HepG2 (cell line): ENCODE measurements around the gene DNAJB11. TPM values are rescaled to one million over a fixed set of nuclear protein-coding genes. Genes with fewer than 3 reads are reported as not detected.
A peak's percentile ranks its signal among the peaks of the same experiment; 100 is the strongest.

ENCODE experiments used
- KAT8 ChIP-seq: IDR thresholded peaks from 2 replicates; pipeline ENCODE4 v1.6.1; 2016; ENCODE audit warnings: missing genetic modification reagents, missing compliant biosample characterization
- KDM2A ChIP-seq: sonication (generic); formaldehyde crosslinking; IDR thresholded peaks from 2 replicates; pipeline ENCODE4 v1.4.0; 2020; ENCODE audit warnings: low read depth, missing genetic modification reagents, borderline replicate concordance
- MED1 ChIP-seq: sonication (generic); formaldehyde crosslinking; IDR thresholded peaks from 2 replicates; pipeline ENCODE4 v1.4.0; 2020; ENCODE audit warnings: missing genetic modification reagents
- PHF21A ChIP-seq: sonication (generic); formaldehyde crosslinking; IDR thresholded peaks from 2 replicates; pipeline ENCODE4 v1.5.0; 2020; ENCODE audit warnings: mild to moderate bottlenecking, missing genetic modification reagents
- REST ChIP-seq, 2 experiments: IDR thresholded peaks; 2 replicates each; pipeline ENCODE4 v1.6.1; 2011 to 2012; ENCODE audit warnings: low read length in 2 of 2, borderline replicate concordance in 1 of 2, low read depth in 1 of 2, mild to moderate bottlenecking in 1 of 2, moderate library complexity in 1 of 2
- SP4 ChIP-seq: sonication (generic); formaldehyde crosslinking; IDR thresholded peaks from 2 replicates; pipeline ENCODE4 v1.8.1; 2023; ENCODE audit warnings: mild to moderate bottlenecking, missing genetic modification reagents
- TEAD3 ChIP-seq: optimal IDR thresholded peaks from 2 replicates; pipeline ENCODE3; 2016; ENCODE audit warnings: borderline replicate concordance
- TRIM24 ChIP-seq: sonication (generic); formaldehyde crosslinking; IDR thresholded peaks from 2 replicates; pipeline ENCODE4 v1.8.0; 2022; ENCODE audit warnings: mild to moderate bottlenecking, missing genetic modification reagents
- ZBTB21 ChIP-seq: sonication (generic); formaldehyde crosslinking; IDR thresholded peaks from 2 replicates; pipeline ENCODE4 v1.4.0; 2020; ENCODE audit warnings: missing genetic modification reagents
- ZNF280B ChIP-seq: sonication (generic); formaldehyde crosslinking; IDR thresholded peaks from 2 replicates; pipeline ENCODE4 v1.5.0; 2020; ENCODE audit warnings: missing genetic modification reagents, mild to moderate bottlenecking, borderline replicate concordance
- ZNF383 ChIP-seq: sonication (generic); formaldehyde crosslinking; IDR thresholded peaks from 2 replicates; pipeline ENCODE4 v1.4.0; 2020; ENCODE audit warnings: missing genetic modification reagents, mild to moderate bottlenecking, borderline replicate concordance
- ZNF414 ChIP-seq: sonication (generic); formaldehyde crosslinking; IDR thresholded peaks from 2 replicates; pipeline ENCODE4 v1.5.0; 2020; ENCODE audit warnings: missing genetic modification reagents
- ZNF431 ChIP-seq: sonication (generic); formaldehyde crosslinking; IDR thresholded peaks from 2 replicates; pipeline ENCODE4 v1.9.0; 2022; ENCODE audit warnings: missing genetic modification reagents, low read depth, mild to moderate bottlenecking, borderline replicate concordance
- ZNF792 ChIP-seq: IDR thresholded peaks from 2 replicates; pipeline ENCODE4 v1.6.1; 2016
- polyA plus RNA-seq, 8 experiments: library from polyadenylated mRNA; depleted of rRNA in 3 of 8; stranded (reverse) in 7 of 8; unstranded in 1 of 8; fragments of >200 nt; fragmentation: Illumina TruSeq in 4 of 8; extraction: Trizol in 4 of 8; gene quantifications; 2 replicates each; pipeline versions ENCODE4 v1.2.1 to v1.2.3, GENCODE V29; 2011 to 2016; ENCODE audit warnings: low read depth in 4 of 8, missing spikeins in 1 of 8, mixed read lengths in 1 of 8; ENCODE audit not compliant: insufficient read depth in 1 of 8
- total RNA-seq, 5 experiments: library from RNA; depleted of rRNA; stranded (reverse); fragments of >200 nt; fragmentation: Illumina TruSeq; extraction: Trizol; gene quantifications; 2 replicates each; pipeline ENCODE4 v1.2.3, GENCODE V29; 2016; ENCODE audit warnings: low read depth in 1 of 5
- TF ChIP-seq, protein P1 (sequence below): sonication (generic); formaldehyde crosslinking; IDR thresholded peaks from 2 replicates; pipeline ENCODE4 v1.4.0; 2020; ENCODE audit warnings: missing genetic modification reagents
- TF ChIP-seq, protein P2 (sequence below): sonication (generic); formaldehyde crosslinking; IDR thresholded peaks from 2 replicates; pipeline ENCODE4 v1.5.1; 2020; ENCODE audit warnings: missing genetic modification reagents, mild to moderate bottlenecking, borderline replicate concordance

The DNAJB11 gene
- total and polyA plus RNA-seq, 2 of the 13 experiments (the other 11 are each of a cell fraction or from before 2014, with no cell fraction given) = 41.0 to 132 TPM

DNA sequence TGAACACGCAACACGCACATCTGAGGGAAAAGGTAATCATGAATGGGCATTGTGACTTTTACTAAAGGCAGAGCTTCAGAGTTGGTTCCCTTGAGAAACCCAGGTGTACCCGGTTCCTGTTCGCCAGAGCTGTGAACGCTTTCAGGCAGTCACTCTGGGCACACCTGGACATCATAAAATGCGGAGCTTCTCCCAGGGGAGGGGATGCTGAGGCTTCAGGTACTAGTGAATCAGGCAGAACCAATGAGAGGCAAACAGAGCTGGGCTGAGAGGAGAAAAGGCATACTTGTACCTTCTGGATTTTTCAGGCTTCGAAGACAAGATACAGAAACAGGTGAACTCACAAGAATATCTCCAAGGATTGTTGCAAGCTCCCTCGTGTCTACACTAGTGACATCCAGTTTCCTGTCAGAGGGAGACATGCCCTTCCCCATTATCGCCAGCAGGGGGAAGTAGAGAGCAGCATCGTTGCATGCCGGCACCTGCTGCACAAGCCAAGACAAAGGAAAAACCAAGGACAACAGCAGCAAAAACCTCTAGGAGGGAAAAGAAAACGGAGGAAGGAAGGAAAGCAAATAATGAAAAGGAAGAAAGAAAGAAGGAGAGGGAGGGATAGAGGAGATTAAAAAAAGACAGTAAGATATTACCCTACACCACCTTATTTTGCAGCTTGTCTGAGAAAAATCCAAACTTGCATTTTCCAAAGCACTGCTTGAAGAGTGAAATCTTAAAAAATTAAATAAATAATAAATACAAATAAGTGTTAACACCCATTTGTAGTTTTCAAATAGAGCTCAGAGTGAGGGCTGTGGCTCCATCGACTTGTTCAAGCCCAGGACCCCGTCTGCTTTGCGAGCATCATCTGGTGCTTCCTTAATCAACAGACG is 44.3 kb downstream of the DNAJB11 start (continued):
- TF ChIP-seq KDM2A (CRISPR knock-in tag) = no peak; the same call in 1 of the 2 replicates
- no peak for TF ChIP-seq TRIM24 (CRISPR knock-in tag)
- TF ChIP-seq REST (IDR thresholded peaks at IDR 0.05; ENCODE audit: borderline replicate concordance in 1 of 2, low read depth in 1 of 2, low read length in 2 of 2) = no peak
- peak; percentile 53; the same call in 1 of the 2 replicates for TF ChIP-seq ZNF792 (CRISPR knock-in tag)
- no peak for TF ChIP-seq PHF21A (CRISPR knock-in tag)
- no peak for TF ChIP-seq ZBTB21 (CRISPR knock-in tag)
- TF ChIP-seq MED1 = peak; percentile 33; the same call in 1 of the 2 replicates
- TF ChIP-seq, protein P1, sequence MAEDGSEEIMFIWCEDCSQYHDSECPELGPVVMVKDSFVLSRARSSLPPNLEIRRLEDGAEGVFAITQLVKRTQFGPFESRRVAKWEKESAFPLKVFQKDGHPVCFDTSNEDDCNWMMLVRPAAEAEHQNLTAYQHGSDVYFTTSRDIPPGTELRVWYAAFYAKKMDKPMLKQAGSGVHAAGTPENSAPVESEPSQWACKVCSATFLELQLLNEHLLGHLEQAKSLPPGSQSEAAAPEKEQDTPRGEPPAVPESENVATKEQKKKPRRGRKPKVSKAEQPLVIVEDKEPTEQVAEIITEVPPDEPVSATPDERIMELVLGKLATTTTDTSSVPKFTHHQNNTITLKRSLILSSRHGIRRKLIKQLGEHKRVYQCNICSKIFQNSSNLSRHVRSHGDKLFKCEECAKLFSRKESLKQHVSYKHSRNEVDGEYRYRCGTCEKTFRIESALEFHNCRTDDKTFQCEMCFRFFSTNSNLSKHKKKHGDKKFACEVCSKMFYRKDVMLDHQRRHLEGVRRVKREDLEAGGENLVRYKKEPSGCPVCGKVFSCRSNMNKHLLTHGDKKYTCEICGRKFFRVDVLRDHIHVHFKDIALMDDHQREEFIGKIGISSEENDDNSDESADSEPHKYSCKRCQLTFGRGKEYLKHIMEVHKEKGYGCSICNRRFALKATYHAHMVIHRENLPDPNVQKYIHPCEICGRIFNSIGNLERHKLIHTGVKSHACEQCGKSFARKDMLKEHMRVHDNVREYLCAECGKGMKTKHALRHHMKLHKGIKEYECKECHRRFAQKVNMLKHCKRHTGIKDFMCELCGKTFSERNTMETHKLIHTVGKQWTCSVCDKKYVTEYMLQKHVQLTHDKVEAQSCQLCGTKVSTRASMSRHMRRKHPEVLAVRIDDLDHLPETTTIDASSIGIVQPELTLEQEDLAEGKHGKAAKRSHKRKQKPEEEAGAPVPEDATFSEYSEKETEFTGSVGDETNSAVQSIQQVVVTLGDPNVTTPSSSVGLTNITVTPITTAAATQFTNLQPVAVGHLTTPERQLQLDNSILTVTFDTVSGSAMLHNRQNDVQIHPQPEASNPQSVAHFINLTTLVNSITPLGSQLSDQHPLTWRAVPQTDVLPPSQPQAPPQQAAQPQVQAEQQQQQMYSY = no peak
- TF ChIP-seq TEAD3 (CRISPR knock-in tag) = peak; percentile 75
- 0 out of 2 replicates have a peak, but pooled peaks have one; percentile 84 for TF ChIP-seq ZNF383 (CRISPR knock-in tag)
- TF ChIP-seq ZNF431 = 0 out of 2 replicates have a peak, but pooled peaks have one; percentile 4
- peak; percentile 52 for TF ChIP-seq KAT8
- TF ChIP-seq, protein P2, sequence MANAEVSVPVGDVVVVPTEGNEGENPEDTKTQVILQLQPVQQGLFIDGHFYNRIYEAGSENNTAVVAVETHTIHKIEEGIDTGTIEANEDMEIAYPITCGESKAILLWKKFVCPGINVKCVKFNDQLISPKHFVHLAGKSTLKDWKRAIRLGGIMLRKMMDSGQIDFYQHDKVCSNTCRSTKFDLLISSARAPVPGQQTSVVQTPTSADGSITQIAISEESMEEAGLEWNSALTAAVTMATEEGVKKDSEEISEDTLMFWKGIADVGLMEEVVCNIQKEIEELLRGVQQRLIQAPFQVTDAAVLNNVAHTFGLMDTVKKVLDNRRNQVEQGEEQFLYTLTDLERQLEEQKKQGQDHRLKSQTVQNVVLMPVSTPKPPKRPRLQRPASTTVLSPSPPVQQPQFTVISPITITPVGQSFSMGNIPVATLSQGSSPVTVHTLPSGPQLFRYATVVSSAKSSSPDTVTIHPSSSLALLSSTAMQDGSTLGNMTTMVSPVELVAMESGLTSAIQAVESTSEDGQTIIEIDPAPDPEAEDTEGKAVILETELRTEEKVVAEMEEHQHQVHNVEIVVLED (CRISPR knock-in tag) = no peak; the same call in 1 of the 2 replicates
- peak; percentile 59; the same call in 1 of the 2 replicates for TF ChIP-seq SP4 (CRISPR knock-in tag)
- TF ChIP-seq ZNF414 = no peak
- TF ChIP-seq ZNF280B = no peak
